Gastroesophageal sphincter (tissue), 3 donors: ENCODE data around the gene GCHFR.

Experiments
- CTCF ChIP-seq, 4 experiments: fragments of 200-600 bp in 2 of 4; fragments of 450-650 bp in 2 of 4; sonication (generic) in 1 of 4; IDR thresholded peaks; one replicate each; pipeline ENCODE4 v1.5.1; 2017 to 2019; ENCODE audit warnings: antibody characterized with exemption in 4 of 4, mild to moderate bottlenecking in 2 of 4, moderate library complexity in 2 of 4
- POLR2AphosphoS5 ChIP-seq: sonication (generic); formaldehyde crosslinking; IDR thresholded peaks from one replicate; pipeline ENCODE4 v1.6.1; 2017; ENCODE audit warnings: antibody characterized with exemption

GRCh38 chr15:40768521-40769273, 4.8 kb downstream of the GCHFR start:
- TF ChIP-seq CTCF (IDR thresholded peaks at IDR 0.05) (no peak), POLR2AphosphoS5 (no peak)
